OCI-M1 (cell line): ENCODE results near the gene STAM2.

Experiments
- DNase-seq: peaks from one replicate; lab custom pipeline; 2025; lab: John Stamatoyannopoulos, UW

The STAM2 gene

GRCh38 chr2:152071518-152071917, 104.0 kb downstream of the STAM2 start:
- no peak for DNase-seq

- DNase-seq: no peak
These were observed 104.5 kb downstream of the STAM2 start for GRCh38 chr2:152071092-152071491.

DNA sequence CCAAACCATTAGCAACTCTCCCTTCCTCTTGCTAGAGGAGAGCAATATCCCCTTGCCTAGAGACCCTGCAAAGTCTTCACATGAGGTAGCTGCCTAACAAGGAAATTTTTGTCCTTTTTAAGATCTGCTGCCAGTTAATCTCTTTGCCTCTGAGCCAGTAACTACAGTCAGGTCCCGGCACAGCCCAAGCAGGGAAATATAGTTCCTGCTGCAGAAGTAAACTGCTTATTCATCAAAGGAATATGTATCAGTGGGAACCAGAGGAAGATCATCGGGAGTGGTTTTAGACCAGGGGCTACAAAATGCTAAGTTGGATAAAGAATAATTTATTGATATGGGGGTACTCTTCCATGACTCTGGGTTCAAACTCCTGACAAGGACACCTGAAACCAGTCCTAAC, 107.3 kb downstream of the STAM2 start:
- DNase-seq: no peak

- DNase-seq: no peak
These were observed 107.7 kb downstream of the STAM2 start for GRCh38 chr2:152067823-152068222.
